Fibroblast of lung (primary cell): ENCODE data around the gene FAH.

ENCODE experiments used
- EZH2 ChIP-seq: IDR thresholded peaks from 2 replicates; pipeline ENCODE4 v1.5.1; 2012; ENCODE audit warnings: low read length, control low read depth, mild to moderate bottlenecking; ENCODE audit errors: missing control alignments
- TF ChIP-seq, protein P1 (sequence below), 2 donors: IDR thresholded peaks in 1 of 2; conservative IDR thresholded peaks in 1 of 2; 1 replicate in 1 of 2; 2 replicates in 1 of 2; pipeline ENCODE4 v1.5.1; 2011 to 2012; ENCODE audit warnings: low read length in 2 of 2, control low read depth in 1 of 2, inconsistent platforms in 1 of 2, low read depth in 1 of 2, mild to moderate bottlenecking in 1 of 2

DNA sequence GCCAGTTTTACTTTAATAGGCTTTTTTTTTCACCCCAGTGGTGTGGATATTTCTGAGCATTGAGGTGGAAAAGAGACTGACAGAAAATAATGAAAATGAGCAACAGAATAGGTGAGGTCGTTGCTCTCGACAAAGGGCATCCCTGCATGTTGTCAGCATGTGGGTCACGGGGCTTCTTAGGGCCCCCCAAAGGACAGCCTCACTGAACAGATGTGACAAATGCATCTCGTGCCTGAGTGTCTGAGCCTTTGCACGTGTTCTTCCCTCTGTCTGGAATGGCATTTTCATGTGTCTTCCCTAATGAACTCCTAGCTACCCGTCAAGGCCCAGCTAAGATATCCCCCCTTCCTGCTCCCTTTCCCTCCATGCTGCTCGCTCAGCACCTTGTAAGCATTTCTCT, 31.8 kb downstream of the FAH start:
- TF ChIP-seq, protein P1, sequence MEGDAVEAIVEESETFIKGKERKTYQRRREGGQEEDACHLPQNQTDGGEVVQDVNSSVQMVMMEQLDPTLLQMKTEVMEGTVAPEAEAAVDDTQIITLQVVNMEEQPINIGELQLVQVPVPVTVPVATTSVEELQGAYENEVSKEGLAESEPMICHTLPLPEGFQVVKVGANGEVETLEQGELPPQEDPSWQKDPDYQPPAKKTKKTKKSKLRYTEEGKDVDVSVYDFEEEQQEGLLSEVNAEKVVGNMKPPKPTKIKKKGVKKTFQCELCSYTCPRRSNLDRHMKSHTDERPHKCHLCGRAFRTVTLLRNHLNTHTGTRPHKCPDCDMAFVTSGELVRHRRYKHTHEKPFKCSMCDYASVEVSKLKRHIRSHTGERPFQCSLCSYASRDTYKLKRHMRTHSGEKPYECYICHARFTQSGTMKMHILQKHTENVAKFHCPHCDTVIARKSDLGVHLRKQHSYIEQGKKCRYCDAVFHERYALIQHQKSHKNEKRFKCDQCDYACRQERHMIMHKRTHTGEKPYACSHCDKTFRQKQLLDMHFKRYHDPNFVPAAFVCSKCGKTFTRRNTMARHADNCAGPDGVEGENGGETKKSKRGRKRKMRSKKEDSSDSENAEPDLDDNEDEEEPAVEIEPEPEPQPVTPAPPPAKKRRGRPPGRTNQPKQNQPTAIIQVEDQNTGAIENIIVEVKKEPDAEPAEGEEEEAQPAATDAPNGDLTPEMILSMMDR (conservative IDR thresholded peaks at IDR 0.05 in 1 of 2, IDR thresholded peaks at IDR 0.05 in 1 of 2; ENCODE audit: low read depth in 1 of 2, low read length in 2 of 2), result no peak
- TF ChIP-seq EZH2, result no peak
